Karpas-422 (cell line): ENCODE measurements around the gene TMEM163. TPM values are rescaled to one million over a fixed set of nuclear protein-coding genes. Genes with fewer than 3 reads are reported as not detected.
"Not testable (repeated sequence)": the region's sequence is repeated elsewhere in the genome, so short reads cannot be mapped to it uniquely, and the experiment has no call there.

Experiments
- DNase-seq: peaks from one replicate; pipeline ENCODE4 v3.0.0-alpha.2; 2015
- H2AFZ ChIP-seq: fragments of 200-600 bp; sonication (generic); 2 replicates; pipeline ENCODE4 v1.6.1; 2014; ENCODE audit warnings: antibody characterized with exemption, low read length, mixed read lengths
- H3K27ac ChIP-seq: fragments of 200-600 bp; sonication (generic); 2 replicates; pipeline ENCODE4 v1.5.1; 2014; ENCODE audit warnings: mild to moderate bottlenecking, low read length, moderate library complexity
- H3K27me3 ChIP-seq: fragments of 200-600 bp; sonication (generic); 2 replicates; pipeline ENCODE4 v1.6.1; 2014; ENCODE audit warnings: low read length, mixed read lengths
- H3K36me3 ChIP-seq: fragments of 200-600 bp; sonication (generic); 2 replicates; pipeline ENCODE4 v1.6.1; 2014; ENCODE audit warnings: low read length, mixed read lengths; ENCODE audit not compliant: insufficient read depth
- H3K4me1 ChIP-seq: fragments of 200-600 bp; sonication (generic); 2 replicates; pipeline ENCODE4 v1.6.1; 2014; ENCODE audit warnings: mild to moderate bottlenecking, low read length, mixed read lengths
- H3K4me2 ChIP-seq: fragments of 200-600 bp; sonication (generic); 2 replicates; pipeline ENCODE4 v1.6.1; 2014; ENCODE audit warnings: low read length, low read depth, mild to moderate bottlenecking; ENCODE audit not compliant: poor library complexity, severe bottlenecking
- H3K4me3 ChIP-seq: fragments of 200-600 bp; sonication (generic); 2 replicates; pipeline ENCODE4 v1.5.1; 2014; ENCODE audit warnings: mild to moderate bottlenecking, antibody characterized with exemption, low read length, mixed read lengths
- H3K79me2 ChIP-seq: fragments of 200-600 bp; sonication (generic); 2 replicates; pipeline ENCODE4 v1.6.1; 2014; ENCODE audit warnings: mild to moderate bottlenecking, low read length, mixed read lengths
- H3K9ac ChIP-seq: fragments of 200-600 bp; sonication (generic); 2 replicates; pipeline ENCODE4 v1.6.0; 2014; ENCODE audit warnings: low read length
- H3K9me2 ChIP-seq: fragments of 200-600 bp; sonication (generic), shearing (Covaris generic); replicated peaks from 2 replicates; pipeline ENCODE4 v1.6.0; 2014; ENCODE audit warnings: mild to moderate bottlenecking, low read length, moderate library complexity; ENCODE audit not compliant: insufficient read depth
- H3K9me3 ChIP-seq: fragments of 300-700, 200-600 bp; sonication (generic); 2 replicates; pipeline ENCODE4 v1.6.1; 2014; ENCODE audit warnings: low read length, mixed read lengths
- H4K20me1 ChIP-seq: fragments of 200-600 bp; sonication (generic); 2 replicates; pipeline ENCODE4 v1.6.1; 2014; ENCODE audit warnings: mild to moderate bottlenecking, antibody characterized with exemption, low read length, low read depth; ENCODE audit not compliant: insufficient read depth
- total RNA-seq: library from RNA; depleted of rRNA; stranded (reverse); fragments of >200 nt; shearing (Covaris generic); gene quantifications from 2 replicates; pipeline ENCODE4 v1.2.3, GENCODE V29; 2014; ENCODE audit warnings: low replicate concordance

Gene TMEM163
- total RNA-seq, 1 experiment from 2014 or later: 4.7 TPM

- H2AFZ ChIP-seq: no peak overlapping the region
- no peaks in the 10 kb centered on the region for H3K36me3 ChIP-seq
- H3K79me2 ChIP-seq: no peaks in the 10 kb centered on the region
- no peaks in the 10 kb centered on the region for H3K9me3 ChIP-seq
- no peaks in the 10 kb centered on the region for H3K9me2 ChIP-seq
- no peak overlapping the region for H3K9ac ChIP-seq
- H3K4me3 ChIP-seq: no peak overlapping the region
- H3K4me2 ChIP-seq: no peak overlapping the region
- DNase-seq: no peak
- no peaks in the 10 kb centered on the region for H3K27me3 ChIP-seq
- no peak overlapping the region for H3K27ac ChIP-seq
- no peaks in the 10 kb centered on the region for H4K20me1 ChIP-seq
- H3K4me1 ChIP-seq: no peaks in the 10 kb centered on the region
Observed at GRCh38 chr2:134522496-134523455, 196.0 kb downstream of the TMEM163 start.

GRCh38 chr2:134518101-134518500 is 200.7 kb downstream of the TMEM163 start:
- Histone ChIP-seq H3K9ac (no peak overlapping the region), H3K9me2 (no peaks in the 10 kb centered on the region), H3K4me3 (no peak overlapping the region), H3K27ac (no peak overlapping the region), H3K9me3 (no peaks in the 10 kb centered on the region), H2AFZ (no peak overlapping the region), H3K4me2 (no peak overlapping the region), H4K20me1 (no peaks in the 10 kb centered on the region), H3K36me3 (no peaks in the 10 kb centered on the region), H3K27me3 (no peaks in the 10 kb centered on the region), H3K79me2 (no peaks in the 10 kb centered on the region), H3K4me1 (no peaks in the 10 kb centered on the region)
- DNase-seq: no peak

GRCh38 chr2:134515137-134515536 is 203.7 kb downstream of the TMEM163 start:
- H4K20me1 ChIP-seq: no peaks in the 10 kb centered on the region
- H3K9me2 ChIP-seq: no peaks in the 10 kb centered on the region
- no peak overlapping the region for H3K27ac ChIP-seq
- no peaks in the 10 kb centered on the region for H3K36me3 ChIP-seq
- no peaks in the 10 kb centered on the region for H3K79me2 ChIP-seq
- H3K4me1 ChIP-seq: no peaks in the 10 kb centered on the region
- no peak overlapping the region for H3K4me3 ChIP-seq
- no peak for DNase-seq
- no peak overlapping the region for H3K9ac ChIP-seq
- no peak overlapping the region for H3K4me2 ChIP-seq
- no peak overlapping the region for H2AFZ ChIP-seq
- H3K27me3 ChIP-seq: no peaks in the 10 kb centered on the region
- H3K9me3 ChIP-seq: no peaks in the 10 kb centered on the region

GRCh38 chr2:134513465-134513804 is 205.4 kb downstream of the TMEM163 start:
- H3K4me3 ChIP-seq: no peak overlapping the region

GRCh38 chr2:134512734-134513464 is 205.9 kb downstream of the TMEM163 start:
- H2AFZ ChIP-seq: no peak overlapping the region
- H3K9me2 ChIP-seq: no peaks in the 10 kb centered on the region
- H3K36me3 ChIP-seq: no peaks in the 10 kb centered on the region
- H3K27ac ChIP-seq: no peak overlapping the region
- no peaks in the 10 kb centered on the region for H4K20me1 ChIP-seq
- H3K9me3 ChIP-seq: no peaks in the 10 kb centered on the region
- no peak overlapping the region for H3K4me2 ChIP-seq
- no peaks in the 10 kb centered on the region for H3K27me3 ChIP-seq
- no peaks in the 10 kb centered on the region for H3K79me2 ChIP-seq
- H3K4me1 ChIP-seq: no peaks in the 10 kb centered on the region
- H3K9ac ChIP-seq: no peak overlapping the region
- no peak for DNase-seq
- no peak overlapping the region for H3K4me3 ChIP-seq

More at GRCh38 chr2:134513465-134513804, 205.4 kb downstream of the TMEM163 start:
- H3K79me2 ChIP-seq: no peaks in the 10 kb centered on the region
- H3K4me1 ChIP-seq: no peaks in the 10 kb centered on the region
- H3K9me2 ChIP-seq: no peaks in the 10 kb centered on the region
- H3K9ac ChIP-seq: no peak overlapping the region
- H3K27me3 ChIP-seq: no peaks in the 10 kb centered on the region
- no peak overlapping the region for H3K4me2 ChIP-seq
- no peaks in the 10 kb centered on the region for H3K36me3 ChIP-seq
- no peaks in the 10 kb centered on the region for H3K9me3 ChIP-seq
- H3K27ac ChIP-seq: no peak overlapping the region
- H4K20me1 ChIP-seq: no peaks in the 10 kb centered on the region
- H2AFZ ChIP-seq: no peak overlapping the region
- no peak for DNase-seq

- Histone ChIP-seq H3K27ac (no peak overlapping the region), H3K27me3 (no peaks in the 10 kb centered on the region), H4K20me1 (no peaks in the 10 kb centered on the region), H3K4me3 (no peak overlapping the region), H3K4me1 (no peaks in the 10 kb centered on the region), H3K9ac (no peak overlapping the region), H3K9me3 (no peaks in the 10 kb centered on the region), H3K4me2 (no peak overlapping the region), H2AFZ (no peak overlapping the region), H3K36me3 (no peaks in the 10 kb centered on the region), H3K9me2 (no peaks in the 10 kb centered on the region), H3K79me2 (no peaks in the 10 kb centered on the region)
- no peak for DNase-seq
Observed at GRCh38 chr2:134508391-134508790, 210.4 kb downstream of the TMEM163 start.

- Histone ChIP-seq H3K4me1 (no peaks in the 10 kb centered on the region), H3K27me3 (no peaks in the 10 kb centered on the region), H2AFZ (no peak overlapping the region), H3K36me3 (no peaks in the 10 kb centered on the region), H3K4me3 (no peak overlapping the region), H4K20me1 (0 out of 2 replicates have a peak, but pooled peaks cover 1% of the 10 kb centered on the region), H3K9me2 (no peaks in the 10 kb centered on the region), H3K4me2 (no peak overlapping the region), H3K9me3 (no peaks in the 10 kb centered on the region), H3K27ac (no peak overlapping the region), H3K79me2 (no peaks in the 10 kb centered on the region), H3K9ac (no peak overlapping the region)
- no peak for DNase-seq
Observed at GRCh38 chr2:134507697-134508096, 211.1 kb downstream of the TMEM163 start.

- H2AFZ ChIP-seq, H3K27ac ChIP-seq, H3K9me2 ChIP-seq, H3K4me2 ChIP-seq, H4K20me1 ChIP-seq, DNase-seq, H3K79me2 ChIP-seq, H3K9ac ChIP-seq, H3K4me1 ChIP-seq, H3K4me3 ChIP-seq, H3K9me3 ChIP-seq, H3K36me3 ChIP-seq, H3K27me3 ChIP-seq: not testable (repeated sequence)
Observed at GRCh38 chr2:134507159-134507558, 211.6 kb downstream of the TMEM163 start.
